ENCODE results near the gene LSM11.

LSM11 gene

DNA sequence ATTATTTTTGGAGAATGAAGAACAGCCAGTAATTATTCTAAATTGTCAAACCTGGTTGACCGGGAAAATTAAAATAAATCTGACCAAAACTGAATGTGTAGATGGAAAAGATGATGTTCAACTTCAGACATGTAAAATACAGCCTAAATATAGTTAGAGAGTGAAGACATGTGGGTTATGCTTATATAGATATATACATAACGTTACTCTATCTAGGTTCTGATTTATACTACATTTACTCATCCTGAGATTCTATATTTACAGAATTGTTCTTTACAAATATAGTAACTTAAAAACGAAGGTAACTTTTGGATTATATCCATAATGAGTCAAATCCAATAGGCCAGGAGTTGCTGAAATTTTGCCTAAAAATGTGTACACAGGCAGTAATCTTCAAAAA, 33.1 kb upstream of the LSM11 start:
- H3K36me3 ChIP-seq (ENCODE audit: control insufficient read depth, insufficient read depth, low read length): no peaks in the 10 kb centered on the region
- no peak overlapping the region for H3K4me3 ChIP-seq (replicated peaks; ENCODE audit: low read depth, low read length)

DNA sequence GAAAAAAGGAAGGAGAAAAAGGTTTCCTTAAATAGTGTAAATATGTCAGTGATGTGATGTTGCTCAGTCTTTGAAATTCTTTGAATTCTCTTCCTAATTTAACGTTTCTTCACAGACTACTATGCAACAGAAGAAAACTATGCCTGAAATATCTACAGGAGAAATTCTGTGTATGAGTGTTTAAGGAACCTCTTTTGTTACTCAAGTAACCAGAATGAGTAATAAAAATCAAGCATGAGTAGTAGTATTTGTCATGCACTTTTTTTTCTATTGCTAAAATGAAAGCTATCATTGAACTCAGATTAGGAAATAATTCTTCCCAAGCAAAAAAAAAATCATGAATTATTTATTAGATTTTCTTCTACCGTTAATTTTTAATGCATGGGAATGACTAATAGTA, 32.6 kb upstream of the LSM11 start:
- H3K27me3 ChIP-seq (replicated peaks; ENCODE audit: control insufficient read depth, insufficient read depth, low read length): no peaks in the 10 kb centered on the region
- no peak for DNase-seq (ENCODE audit: extremely low read depth, insufficient read length)
- H3K36me3 ChIP-seq (ENCODE audit: control insufficient read depth, insufficient read depth, low read length): no peaks in the 10 kb centered on the region
- no peak for TF ChIP-seq CTCF (IDR thresholded peaks at IDR 0.05; ENCODE audit: insufficient read depth, low read length, poor library complexity, severe bottlenecking)
- no peak overlapping the region for H3K4me3 ChIP-seq (replicated peaks; ENCODE audit: low read depth, low read length)

More for the DNA sequence above, 33.1 kb upstream of the LSM11 start:
- H3K27me3 ChIP-seq (replicated peaks; ENCODE audit: control insufficient read depth, insufficient read depth, low read length): no peaks in the 10 kb centered on the region
- no peak for DNase-seq (ENCODE audit: extremely low read depth, insufficient read length)
- no peak for TF ChIP-seq CTCF (IDR thresholded peaks at IDR 0.05; ENCODE audit: insufficient read depth, low read length, poor library complexity, severe bottlenecking)

- Histone ChIP-seq H3K27me3 (replicated peaks; ENCODE audit: control insufficient read depth, insufficient read depth, low read length) (no peaks in the 10 kb centered on the region), H3K4me3 (replicated peaks; ENCODE audit: low read depth, low read length) (no peak overlapping the region), H3K36me3 (ENCODE audit: control insufficient read depth, insufficient read depth, low read length) (no peaks in the 10 kb centered on the region)
- TF ChIP-seq CTCF (IDR thresholded peaks at IDR 0.05; ENCODE audit: insufficient read depth, low read length, poor library complexity, severe bottlenecking): no peak
- no peak for DNase-seq (ENCODE audit: extremely low read depth, insufficient read length)
Measured at GRCh38 chr5:157713830-157714595, 29.5 kb upstream of the LSM11 start.

GRCh38 chr5:157714596-157714864, 29.0 kb upstream of the LSM11 start:
- H3K4me3 ChIP-seq (replicated peaks; ENCODE audit: low read depth, low read length): no peak overlapping the region
- no peak for TF ChIP-seq CTCF (IDR thresholded peaks at IDR 0.05; ENCODE audit: insufficient read depth, low read length, poor library complexity, severe bottlenecking)
- H3K36me3 ChIP-seq (ENCODE audit: control insufficient read depth, insufficient read depth, low read length): no peaks in the 10 kb centered on the region
- DNase-seq (ENCODE audit: extremely low read depth, insufficient read length): no peak
- H3K27me3 ChIP-seq (replicated peaks; ENCODE audit: control insufficient read depth, insufficient read depth, low read length): no peaks in the 10 kb centered on the region

- no peak for DNase-seq (ENCODE audit: extremely low read depth, insufficient read length)
Measured at GRCh38 chr5:157718519-157718918, 25.0 kb upstream of the LSM11 start.

More at GRCh38 chr5:157718519-157718918, 25.0 kb upstream of the LSM11 start:
- Histone ChIP-seq H3K27me3 (replicated peaks; ENCODE audit: control insufficient read depth, insufficient read depth, low read length) (no peaks in the 10 kb centered on the region), H3K36me3 (ENCODE audit: control insufficient read depth, insufficient read depth, low read length) (no peaks in the 10 kb centered on the region), H3K4me3 (replicated peaks; ENCODE audit: low read depth, low read length) (no peak overlapping the region)
- peak; percentile 45 for TF ChIP-seq CTCF (IDR thresholded peaks at IDR 0.05; ENCODE audit: insufficient read depth, low read length, poor library complexity, severe bottlenecking)

Measured in GM06990 (cell line).